Measurements from ENCODE around the gene CD300LB. TPM values are rescaled to one million over a fixed set of nuclear protein-coding genes. Genes with fewer than 3 reads are reported as not detected.
A peak's percentile ranks its signal among the peaks of the same experiment; 100 is the strongest.
"Not testable (repeated sequence)": the region's sequence is repeated elsewhere in the genome, so short reads cannot be mapped to it uniquely, and the experiment has no call there.

CD300LB gene
- total RNA-seq = not detected

- Mint-ChIP-seq H3K9me3 (no peaks in the 10 kb centered on the region), H3K27ac (no peak within 1 kb of the TSS), H3K36me3 (ENCODE audit: low read depth) (no peaks in the 10 kb centered on the region), H3K4me3 (no peak within 1 kb of the TSS), H3K27me3 (ENCODE audit: low read depth) (peaks cover 20% of the 10 kb centered on the region), H3K4me1 (ENCODE audit: low read depth) (peaks cover 2% of the 10 kb centered on the region)
- no peak for DNase-seq
- intact Hi-C loops (cut with micrococcal nuclease) = loop anchor here (5.0 kb wide), 1 partner anchor 74 kb away; no protein-coding TSS in a partner anchor
- CTCF ChIA-PET = interaction anchor here (0.6 to 2.9 kb wide), 7 partner anchors 20 to 817 kb away, joined by 3 to 10 read pairs (median 4); partner anchors contain the start of gene GPR142
Observed at GRCh38 chr17:74531231-74531761, at the start of gene CD300LB. Gene CD300LB (minus strand): TSS chr17:74531475. CDS start chr17:74531350, 125 bp downstream.

- CTCF ChIA-PET = interaction anchor here (0.6 to 0.8 kb wide), 2 partner anchors 24 to 284 kb away, joined by 3 to 5 read pairs; no protein-coding TSS in a partner anchor
- no peaks in the 10 kb centered on the region for H3K36me3 Mint-ChIP-seq (ENCODE audit: low read depth)
- no peak overlapping the region for H3K4me3 Mint-ChIP-seq
- peaks cover 8% of the 10 kb centered on the region for H3K4me1 Mint-ChIP-seq (ENCODE audit: low read depth)
- peak; percentile 18 for DNase-seq
- no peaks in the 10 kb centered on the region for H3K9me3 Mint-ChIP-seq
- no peak overlapping the region for H3K27ac Mint-ChIP-seq
- intact Hi-C loops (cut with micrococcal nuclease) = no loop called here
- peaks cover 2% of the 10 kb centered on the region for H3K27me3 Mint-ChIP-seq (ENCODE audit: low read depth)
Observed at GRCh38 chr17:74579900-74580299, 48.6 kb upstream of the CD300LB start.

- CTCF ChIA-PET = no interaction called here
- Mint-ChIP-seq H3K4me1 (ENCODE audit: low read depth) (peaks cover 8% of the 10 kb centered on the region), H3K27ac (no peak overlapping the region), H3K9me3 (no peaks in the 10 kb centered on the region), H3K27me3 (ENCODE audit: low read depth) (peaks cover 2% of the 10 kb centered on the region), H3K4me3 (no peak overlapping the region), H3K36me3 (ENCODE audit: low read depth) (no peaks in the 10 kb centered on the region)
- DNase-seq = no peak
- intact Hi-C loops (cut with micrococcal nuclease) = no loop called here
Observed at GRCh38 chr17:74578979-74579378, 47.7 kb upstream of the CD300LB start.

- Mint-ChIP-seq H3K27ac (no peak overlapping the region), H3K36me3 (ENCODE audit: low read depth) (no peaks in the 10 kb centered on the region), H3K9me3 (no peaks in the 10 kb centered on the region), H3K4me1 (ENCODE audit: low read depth) (peaks cover 4% of the 10 kb centered on the region), H3K27me3 (ENCODE audit: low read depth) (peaks cover 8% of the 10 kb centered on the region), H3K4me3 (no peak overlapping the region)
- DNase-seq = no peak
- CTCF ChIA-PET = no interaction called here
- intact Hi-C loops (cut with micrococcal nuclease) = no loop called here
Observed at GRCh38 chr17:74574489-74575142, 43.3 kb upstream of the CD300LB start.

- H3K4me3 Mint-ChIP-seq; CTCF ChIA-PET; DNase-seq; H3K27ac Mint-ChIP-seq; H3K36me3 Mint-ChIP-seq (ENCODE audit: low read depth); H3K9me3 Mint-ChIP-seq; intact Hi-C loops (cut with micrococcal nuclease): not testable (repeated sequence)
- Mint-ChIP-seq H3K4me1 (ENCODE audit: low read depth) (peaks cover 13% of the 10 kb centered on the region), H3K27me3 (ENCODE audit: low read depth) (peaks cover 15% of the 10 kb centered on the region)
Observed at GRCh38 chr17:74573635-74574034, 42.4 kb upstream of the CD300LB start.

GRCh38 chr17:74573169-74573568, 41.9 kb upstream of the CD300LB start:
- peaks cover 16% of the 10 kb centered on the region for H3K4me1 Mint-ChIP-seq (ENCODE audit: low read depth)
- no peak for DNase-seq
- no peak overlapping the region for H3K27ac Mint-ChIP-seq
- peaks cover 19% of the 10 kb centered on the region for H3K27me3 Mint-ChIP-seq (ENCODE audit: low read depth)
- no peak overlapping the region for H3K4me3 Mint-ChIP-seq
- H3K9me3 Mint-ChIP-seq = no peaks in the 10 kb centered on the region
- intact Hi-C loops (cut with micrococcal nuclease) = no loop called here
- no peaks in the 10 kb centered on the region for H3K36me3 Mint-ChIP-seq (ENCODE audit: low read depth)
- CTCF ChIA-PET = no interaction called here

GRCh38 chr17:74571621-74572270, 40.5 kb upstream of the CD300LB start:
- CTCF ChIA-PET = interaction anchor here (0.7 kb wide), 1 partner anchor 26 kb away, joined by 5 read pairs; no protein-coding TSS in a partner anchor
- peak; percentile 14 for DNase-seq
- no peaks in the 10 kb centered on the region for H3K36me3 Mint-ChIP-seq (ENCODE audit: low read depth)
- peaks cover 16% of the 10 kb centered on the region for H3K4me1 Mint-ChIP-seq (ENCODE audit: low read depth)
- H3K4me3 Mint-ChIP-seq = no peak overlapping the region
- no peaks in the 10 kb centered on the region for H3K9me3 Mint-ChIP-seq
- intact Hi-C loops (cut with micrococcal nuclease) = no loop called here
- H3K27ac Mint-ChIP-seq = no peak overlapping the region
- H3K27me3 Mint-ChIP-seq (ENCODE audit: low read depth) = peaks cover 20% of the 10 kb centered on the region

- DNase-seq = peak; percentile 80
- H3K4me3 Mint-ChIP-seq = no peak overlapping the region
- peaks cover 16% of the 10 kb centered on the region for H3K4me1 Mint-ChIP-seq (ENCODE audit: low read depth)
- intact Hi-C loops (cut with micrococcal nuclease) = loop anchor here (5.0 kb wide), 2 partner anchors 73 to 168 kb away; partner anchors contain the start of gene RAB37
- no peaks in the 10 kb centered on the region for H3K9me3 Mint-ChIP-seq
- peaks cover 22% of the 10 kb centered on the region for H3K27me3 Mint-ChIP-seq (ENCODE audit: low read depth)
- CTCF ChIA-PET = no interaction called here
- H3K27ac Mint-ChIP-seq = no peak overlapping the region
- H3K36me3 Mint-ChIP-seq (ENCODE audit: low read depth) = no peaks in the 10 kb centered on the region
Observed at GRCh38 chr17:74569020-74570003, 38.0 kb upstream of the CD300LB start.

GRCh38 chr17:74568106-74568873, 37.0 kb upstream of the CD300LB start:
- intact Hi-C loops (cut with micrococcal nuclease) = loop anchor here (5.0 kb wide), 2 partner anchors 74 to 169 kb away; partner anchors contain the start of gene RAB37

GRCh38 chr17:74567397-74567796, 36.1 kb upstream of the CD300LB start, which contains the start of gene CD300H:
Gene CD300H (minus strand): TSS chr17:74567509.
- DNase-seq = no peak
- no peaks in the 10 kb centered on the region for H3K9me3 Mint-ChIP-seq
- H3K27me3 Mint-ChIP-seq (ENCODE audit: low read depth) = peaks cover 24% of the 10 kb centered on the region
- peaks cover 16% of the 10 kb centered on the region for H3K4me1 Mint-ChIP-seq (ENCODE audit: low read depth)
- intact Hi-C loops (cut with micrococcal nuclease) = loop anchor here (2.0 to 5.0 kb wide), 3 partner anchors 35 to 170 kb away; partner anchors contain the start of gene RAB37
- no peak within 1 kb of the TSS for H3K4me3 Mint-ChIP-seq
- H3K27ac Mint-ChIP-seq = no peak within 1 kb of the TSS
- CTCF ChIA-PET = interaction anchor here (1.8 kb wide), 1 partner anchor 110 kb away, joined by 5 read pairs; no protein-coding TSS in a partner anchor
- no peaks in the 10 kb centered on the region for H3K36me3 Mint-ChIP-seq (ENCODE audit: low read depth)

More at GRCh38 chr17:74568106-74568873, 37.0 kb upstream of the CD300LB start:
- Mint-ChIP-seq H3K36me3 (ENCODE audit: low read depth) (no peaks in the 10 kb centered on the region), H3K27ac (no peak overlapping the region), H3K9me3 (no peaks in the 10 kb centered on the region), H3K27me3 (ENCODE audit: low read depth) (peaks cover 24% of the 10 kb centered on the region), H3K4me3 (no peak overlapping the region), H3K4me1 (ENCODE audit: low read depth) (peaks cover 16% of the 10 kb centered on the region)
- no peak for DNase-seq
- CTCF ChIA-PET = no interaction called here

- intact Hi-C loops (cut with micrococcal nuclease) = loop anchor here (2.0 to 5.0 kb wide), 3 partner anchors 37 to 171 kb away; partner anchors contain the start of gene RAB37
- peaks cover 23% of the 10 kb centered on the region for H3K27me3 Mint-ChIP-seq (ENCODE audit: low read depth)
- H3K27ac Mint-ChIP-seq = no peak overlapping the region
- no peak overlapping the region for H3K4me3 Mint-ChIP-seq
- CTCF ChIA-PET = interaction anchor here (0.6 to 1.8 kb wide), 12 partner anchors 10 to 215 kb away, joined by 3 to 7 read pairs (median 4); partner anchors contain the start of gene CD300LD
- peak; percentile 61 for DNase-seq
- peaks cover 18% of the 10 kb centered on the region for H3K4me1 Mint-ChIP-seq (ENCODE audit: low read depth)
- H3K9me3 Mint-ChIP-seq = no peaks in the 10 kb centered on the region
- H3K36me3 Mint-ChIP-seq (ENCODE audit: low read depth) = no peaks in the 10 kb centered on the region
Observed at GRCh38 chr17:74566132-74566753, 35.0 kb upstream of the CD300LB start.
